Activated CD4-positive, alpha-beta T cell treated with anti-CD3 and anti-CD28 coated beads, Interleukin-2, Interleukin-4, amounts not matched to agents 100 ng/mL and 50 ng/mL, durations not matched to agents 16 hours and 8 hours (primary cell): Measurements from ENCODE around the gene FBXL17.

Experiments used
- DNase-seq: peaks from one replicate; pipeline ENCODE4 v3.0.0-alpha.2; 2020; ENCODE audit warnings: low spot score

FBXL17 gene

GRCh38 chr5:107809201-107810034, 572.5 kb downstream of the FBXL17 start:
- no peak for DNase-seq
